DND-41 (cell line): Measurements from ENCODE around the gene CPPED1.

Source experiments
- ATAC-seq: fragments of 200-7000 bp; cut with Tn5 transposase; 3 replicates; pipeline ENCODE4 v1.9.1; 2021; ENCODE audit warnings: low read depth; ENCODE audit not compliant: insufficient read depth
- DNase-seq: peaks from one replicate; pipeline ENCODE4 v3.0.0-alpha.2; 2020
- H2AFZ ChIP-seq: 2 replicates; pipeline ENCODE4 v1.6.0; 2012; ENCODE audit warnings: low read depth, low read length
- H3K27ac ChIP-seq: 2 replicates; pipeline ENCODE4 v1.5.1; 2012; ENCODE audit warnings: low read length, inconsistent platforms
- H3K27me3 ChIP-seq: fragments of 200-600 bp; sonication (generic); 2 replicates; pipeline ENCODE4 v1.6.0; 2012; ENCODE audit warnings: low read length, mild to moderate bottlenecking, inconsistent platforms; ENCODE audit not compliant: insufficient read depth, poor library complexity
- H3K36me3 ChIP-seq: 2 replicates; pipeline ENCODE4 v1.5.1; 2012; ENCODE audit warnings: low read length, inconsistent platforms; ENCODE audit not compliant: insufficient read depth
- H3K4me1 ChIP-seq: 2 replicates; pipeline ENCODE4 v1.5.1; 2012; ENCODE audit warnings: mild to moderate bottlenecking, low read length; ENCODE audit not compliant: insufficient read depth
- H3K4me2 ChIP-seq: 2 replicates; pipeline ENCODE4 v1.6.0; 2012; ENCODE audit warnings: mild to moderate bottlenecking, moderate library complexity, low read length, inconsistent platforms; ENCODE audit not compliant: insufficient read depth
- H3K4me3 ChIP-seq, 2 experiments: fragments of 200-600 bp in 1 of 2; shearing (Covaris generic) in 1 of 2; 2 replicates each; pipeline ENCODE4 v1.5.1; 2012 to 2016; ENCODE audit warnings: inconsistent platforms in 2 of 2, low read length in 2 of 2, mild to moderate bottlenecking in 2 of 2, low read depth in 1 of 2, moderate library complexity in 1 of 2
- H3K79me2 ChIP-seq: 2 replicates; pipeline ENCODE4 v1.6.0; 2012; ENCODE audit warnings: low read length, inconsistent platforms; ENCODE audit not compliant: insufficient read depth
- H3K9ac ChIP-seq: 2 replicates; pipeline ENCODE4 v1.6.0; 2012; ENCODE audit warnings: low read depth, mild to moderate bottlenecking, inconsistent platforms, low read length, moderate library complexity
- H3K9me3 ChIP-seq: 2 replicates; pipeline ENCODE4 v1.5.1; 2012; ENCODE audit warnings: low read length, moderate library complexity, mild to moderate bottlenecking, inconsistent platforms; ENCODE audit not compliant: insufficient read depth, severe bottlenecking
- H4K20me1 ChIP-seq: 2 replicates; pipeline ENCODE4 v1.6.0; 2012; ENCODE audit warnings: low read length; ENCODE audit not compliant: insufficient read depth
- EZH2 ChIP-seq: IDR thresholded peaks from 3 replicates; pipeline ENCODE4 v1.6.1; 2012; ENCODE audit warnings: borderline replicate concordance, low read depth, mild to moderate bottlenecking, moderate library complexity, low read length, inconsistent platforms; ENCODE audit not compliant: severe bottlenecking
- TF ChIP-seq, protein P1 (sequence below): IDR thresholded peaks from 2 replicates; pipeline ENCODE4 v1.5.1; 2012; ENCODE audit warnings: borderline replicate concordance, low read length, moderate library complexity, mild to moderate bottlenecking; ENCODE audit not compliant: poor library complexity, severe bottlenecking; ENCODE audit errors: extremely low read depth

The CPPED1 gene

GRCh38 chr16:12803203-12804093, at the start of gene CPPED1:
TSS of gene CPPED1 (minus strand) at chr16:12803887. CDS start at chr16:12803776, 111 bp downstream.
- Histone ChIP-seq H3K27ac (peak within 1 kb of the TSS; percentile 72), H3K4me2 (peak within 1 kb of the TSS; percentile 81), H3K9me3 (no peaks in the 10 kb centered on the region), H3K79me2 (0 out of 2 replicates have a peak, but pooled peaks cover 2% of the 10 kb centered on the region), H3K9ac (peak within 1 kb of the TSS; percentile 53), H3K36me3 (no peaks in the 10 kb centered on the region), H3K4me3 (peak within 1 kb of the TSS; percentile 49 to 71), H3K27me3 (no peaks in the 10 kb centered on the region), H2AFZ (peak within 1 kb of the TSS; percentile 81), H3K4me1 (peaks cover 19% of the 10 kb centered on the region), H4K20me1 (no peaks in the 10 kb centered on the region)
- ATAC-seq = peak; percentile 93
- no peak for TF ChIP-seq EZH2
- TF ChIP-seq, protein P1, sequence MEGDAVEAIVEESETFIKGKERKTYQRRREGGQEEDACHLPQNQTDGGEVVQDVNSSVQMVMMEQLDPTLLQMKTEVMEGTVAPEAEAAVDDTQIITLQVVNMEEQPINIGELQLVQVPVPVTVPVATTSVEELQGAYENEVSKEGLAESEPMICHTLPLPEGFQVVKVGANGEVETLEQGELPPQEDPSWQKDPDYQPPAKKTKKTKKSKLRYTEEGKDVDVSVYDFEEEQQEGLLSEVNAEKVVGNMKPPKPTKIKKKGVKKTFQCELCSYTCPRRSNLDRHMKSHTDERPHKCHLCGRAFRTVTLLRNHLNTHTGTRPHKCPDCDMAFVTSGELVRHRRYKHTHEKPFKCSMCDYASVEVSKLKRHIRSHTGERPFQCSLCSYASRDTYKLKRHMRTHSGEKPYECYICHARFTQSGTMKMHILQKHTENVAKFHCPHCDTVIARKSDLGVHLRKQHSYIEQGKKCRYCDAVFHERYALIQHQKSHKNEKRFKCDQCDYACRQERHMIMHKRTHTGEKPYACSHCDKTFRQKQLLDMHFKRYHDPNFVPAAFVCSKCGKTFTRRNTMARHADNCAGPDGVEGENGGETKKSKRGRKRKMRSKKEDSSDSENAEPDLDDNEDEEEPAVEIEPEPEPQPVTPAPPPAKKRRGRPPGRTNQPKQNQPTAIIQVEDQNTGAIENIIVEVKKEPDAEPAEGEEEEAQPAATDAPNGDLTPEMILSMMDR = peak; percentile 8
- peak; percentile 93 for DNase-seq

DNA sequence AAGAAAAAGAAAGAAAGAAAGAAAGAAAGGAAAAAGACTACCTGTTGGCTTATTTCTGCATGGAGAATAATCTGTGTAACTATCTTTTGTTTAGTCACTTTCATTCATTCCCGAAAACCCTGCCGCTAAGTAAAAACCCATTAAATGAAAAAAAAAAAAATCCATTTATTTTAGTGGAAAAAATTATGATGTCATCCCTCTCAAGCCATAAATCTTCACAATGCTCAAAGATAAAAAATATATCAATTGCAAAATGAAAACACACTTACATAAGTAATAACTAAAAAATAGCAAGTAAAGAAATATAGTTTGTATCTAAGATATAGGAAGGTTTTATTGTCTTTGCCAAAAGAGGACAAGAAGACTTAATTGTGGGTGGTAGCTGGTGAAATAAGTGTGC, 46.5 kb upstream of the CPPED1 start:
- no peak for DNase-seq

DNA sequence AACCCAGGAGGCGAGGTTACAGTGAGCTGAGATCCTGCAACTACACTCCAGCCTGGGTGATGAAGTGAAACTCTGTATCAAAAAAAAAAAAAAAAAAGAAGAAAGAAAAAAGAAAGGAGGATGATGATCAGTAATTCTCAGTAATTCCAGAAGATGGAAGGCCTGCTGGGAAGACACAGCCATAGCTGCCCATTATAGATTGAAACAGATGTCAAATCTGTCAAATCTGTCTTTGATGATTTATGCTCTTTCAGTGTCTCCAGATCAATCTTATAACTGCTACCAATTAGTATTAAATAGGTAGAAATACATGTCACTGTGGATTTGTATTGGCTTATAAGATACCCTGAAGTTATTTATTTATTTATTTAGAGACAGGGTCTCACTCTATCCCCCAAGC, 42.9 kb upstream of the CPPED1 start:
- no peaks in the 10 kb centered on the region for H3K4me1 ChIP-seq

More for the DNA sequence above, 46.5 kb upstream of the CPPED1 start:
- Histone ChIP-seq H3K79me2 (no peaks in the 10 kb centered on the region), H3K27ac (no peak overlapping the region), H3K36me3 (no peaks in the 10 kb centered on the region), H3K4me3 (no peak overlapping the region), H3K4me2 (no peak overlapping the region), H3K27me3 (no peaks in the 10 kb centered on the region), H3K9me3 (no peaks in the 10 kb centered on the region), H3K4me1 (no peaks in the 10 kb centered on the region), H4K20me1 (no peaks in the 10 kb centered on the region), H2AFZ (no peak overlapping the region), H3K9ac (no peak overlapping the region)
- TF ChIP-seq, protein P1 = no peak
- no peak for TF ChIP-seq EZH2
- ATAC-seq = no peak

More for the DNA sequence above, 42.9 kb upstream of the CPPED1 start:
- no peak overlapping the region for H3K4me3 ChIP-seq
- no peak for ATAC-seq
- TF ChIP-seq, protein P1 = no peak
- no peak for TF ChIP-seq EZH2
- H3K9me3 ChIP-seq = no peaks in the 10 kb centered on the region
- no peak for DNase-seq
- H4K20me1 ChIP-seq = no peaks in the 10 kb centered on the region
- no peaks in the 10 kb centered on the region for H3K79me2 ChIP-seq
- no peaks in the 10 kb centered on the region for H3K36me3 ChIP-seq
- H3K9ac ChIP-seq = no peak overlapping the region
- no peaks in the 10 kb centered on the region for H3K27me3 ChIP-seq
- H3K27ac ChIP-seq = no peak overlapping the region
- H2AFZ ChIP-seq = no peak overlapping the region
- no peak overlapping the region for H3K4me2 ChIP-seq
